Thymus (tissue), 14 donors: ENCODE data around the gene MAZ. TPM values are rescaled to one million over a fixed set of nuclear protein-coding genes. Genes with fewer than 3 reads are reported as not detected.
A peak's percentile ranks its signal among the peaks of the same experiment; 100 is the strongest.
"Not testable (repeated sequence)": the region's sequence is repeated elsewhere in the genome, so short reads cannot be mapped to it uniquely, and the experiment has no call there.

ENCODE experiments used
- DNase-seq, 9 donors: peaks; one replicate each; pipeline ENCODE4 v3.0.0-alpha.2; 2013; ENCODE audit warnings: low spot score in 9 of 9, low read depth in 6 of 9, missing footprints in 1 of 9
- H3K27ac ChIP-seq, 2 donors: one replicate each; pipeline ENCODE4 v1.5.1; 2013; ENCODE audit warnings: control low read depth in 1 of 2, low read depth in 1 of 2, low read length in 1 of 2, mild to moderate bottlenecking in 1 of 2, moderate library complexity in 1 of 2
- H3K27me3 ChIP-seq, 2 donors: one replicate each; pipeline ENCODE4 v1.5.1; 2013; ENCODE audit warnings: low read length in 1 of 2; ENCODE audit not compliant: control insufficient read depth in 2 of 2, insufficient read depth in 1 of 2
- H3K36me3 ChIP-seq, 2 donors: one replicate each; pipeline ENCODE4 v1.5.1; 2013; ENCODE audit warnings: low read length in 1 of 2, mild to moderate bottlenecking in 1 of 2, moderate library complexity in 1 of 2; ENCODE audit not compliant: control insufficient read depth in 2 of 2, insufficient read depth in 2 of 2
- H3K4me1 ChIP-seq, 2 donors: one replicate each; pipeline ENCODE4 v1.5.1; 2013; ENCODE audit warnings: low read length in 2 of 2; ENCODE audit not compliant: control insufficient read depth in 2 of 2, insufficient read depth in 2 of 2
- H3K4me3 ChIP-seq, 2 donors: one replicate each; pipeline ENCODE4 v1.5.1; 2013; ENCODE audit warnings: low read length in 2 of 2, control low read depth in 1 of 2, mild to moderate bottlenecking in 1 of 2
- H3K9me3 ChIP-seq, 2 donors: one replicate each; pipeline ENCODE4 v1.5.1; 2013; ENCODE audit warnings: low read length in 1 of 2, mild to moderate bottlenecking in 1 of 2; ENCODE audit not compliant: control insufficient read depth in 2 of 2, insufficient read depth in 1 of 2
- WGBS: extraction: QIAGEN DNeasy Blood & Tissue Kit; methylation state at CpG from one replicate; pipeline ENCODE4 v1.1.7; 2013; 5-methylcytosine and 5-hydroxymethylcytosine counted together
- long read RNA-seq, 10 donors: transcript quantifications; one replicate each; lab custom pipeline, GENCODE V29; 2026
- polyA plus RNA-seq: library from polyadenylated mRNA; stranded (reverse); fragments of 200-250 nt; gene quantifications from one replicate; pipeline ENCODE4 v1.2.3, GENCODE V29; 2013
- total RNA-seq: library from RNA; stranded (reverse); fragments of 120-200 nt; gene quantifications from one replicate; pipeline ENCODE4 v1.2.4, GENCODE V29; 2013
- donor health status: healthy.

Gene MAZ
- total RNA-seq, result 192 TPM
- polyA plus RNA-seq, result 178 TPM
- long read RNA-seq, donor 1, transcript MAZ-202 (5 exons, 2,532 nt), result major isoform, 5 of 6 reads
- long read RNA-seq, donor 1, partial matches to known transcripts, result 0 of 6 reads
- long read RNA-seq, donor 1, other reads (novel, unspliced or antisense), result 0 of 6 reads
- long read RNA-seq, donor 2, result 0 reads
- long read RNA-seq, donor 3, transcript MAZ-201 (6 exons, 2,698 nt), result minor isoform, 17 of 73 reads
- long read RNA-seq, donor 3, transcript MAZ-202 (5 exons, 2,532 nt), result major isoform, 32 of 73 reads
- long read RNA-seq, donor 3, partial matches to known transcripts, result 18 of 73 reads
- long read RNA-seq, donor 3, other reads (novel, unspliced or antisense), result 0 of 73 reads
- long read RNA-seq, donor 4, transcript MAZ-201 (6 exons, 2,698 nt), result minor isoform, 14 of 51 reads
- long read RNA-seq, donor 4, transcript MAZ-202 (5 exons, 2,532 nt), result major isoform, 20 of 51 reads
- long read RNA-seq, donor 4, partial matches to known transcripts, result 13 of 51 reads
- long read RNA-seq, donor 4, other reads (novel, unspliced or antisense), result 0 of 51 reads
- long read RNA-seq, donor 5, transcript MAZ-201 (6 exons, 2,698 nt), result minor isoform, 12 of 278 reads
- long read RNA-seq, donor 5, transcript MAZ-214 (3 exons, 1,464 nt), result minor isoform, 8 of 278 reads
- long read RNA-seq, donor 5, transcript MAZ-202 (5 exons, 2,532 nt), result major isoform, 37 of 278 reads
- long read RNA-seq, donor 5, partial matches to known transcripts, result 216 of 278 reads
- long read RNA-seq, donor 5, other reads (novel, unspliced or antisense), result 0 of 278 reads
- long read RNA-seq, donor 6, transcript MAZ-202 (5 exons, 2,532 nt), result major isoform, 28 of 58 reads
- long read RNA-seq, donor 6, transcript MAZ-201 (6 exons, 2,698 nt), result minor isoform, 18 of 58 reads
- long read RNA-seq, donor 6, partial matches to known transcripts, result 7 of 58 reads
- long read RNA-seq, donor 6, other reads (novel, unspliced or antisense), result 0 of 58 reads
- long read RNA-seq, donor 7, transcript MAZ-201 (6 exons, 2,698 nt), result major isoform, 5 of 142 reads
- long read RNA-seq, donor 7, partial matches to known transcripts, result 132 of 142 reads
- long read RNA-seq, donor 7, other reads (novel, unspliced or antisense), result 0 of 142 reads
- long read RNA-seq, donor 8, transcript MAZ-201 (6 exons, 2,698 nt), result minor isoform, 11 of 45 reads
- long read RNA-seq, donor 8, transcript MAZ-202 (5 exons, 2,532 nt), result major isoform, 23 of 45 reads
- long read RNA-seq, donor 8, partial matches to known transcripts, result 9 of 45 reads
- long read RNA-seq, donor 8, other reads (novel, unspliced or antisense), result 0 of 45 reads
- long read RNA-seq, donor 9, transcript MAZ-201 (6 exons, 2,698 nt), result minor isoform, 8 of 44 reads
- long read RNA-seq, donor 9, transcript MAZ-202 (5 exons, 2,532 nt), result major isoform, 18 of 44 reads
- long read RNA-seq, donor 9, partial matches to known transcripts, result 9 of 44 reads
- long read RNA-seq, donor 9, other reads (novel, unspliced or antisense), result 0 of 44 reads
- long read RNA-seq, donor 10, transcript MAZ-201 (6 exons, 2,698 nt), result minor isoform, 7 of 35 reads
- long read RNA-seq, donor 10, transcript MAZ-202 (5 exons, 2,532 nt), result major isoform, 15 of 35 reads
- long read RNA-seq, donor 10, partial matches to known transcripts, result 10 of 35 reads
- long read RNA-seq, donor 10, other reads (novel, unspliced or antisense), result 0 of 35 reads

DNA sequence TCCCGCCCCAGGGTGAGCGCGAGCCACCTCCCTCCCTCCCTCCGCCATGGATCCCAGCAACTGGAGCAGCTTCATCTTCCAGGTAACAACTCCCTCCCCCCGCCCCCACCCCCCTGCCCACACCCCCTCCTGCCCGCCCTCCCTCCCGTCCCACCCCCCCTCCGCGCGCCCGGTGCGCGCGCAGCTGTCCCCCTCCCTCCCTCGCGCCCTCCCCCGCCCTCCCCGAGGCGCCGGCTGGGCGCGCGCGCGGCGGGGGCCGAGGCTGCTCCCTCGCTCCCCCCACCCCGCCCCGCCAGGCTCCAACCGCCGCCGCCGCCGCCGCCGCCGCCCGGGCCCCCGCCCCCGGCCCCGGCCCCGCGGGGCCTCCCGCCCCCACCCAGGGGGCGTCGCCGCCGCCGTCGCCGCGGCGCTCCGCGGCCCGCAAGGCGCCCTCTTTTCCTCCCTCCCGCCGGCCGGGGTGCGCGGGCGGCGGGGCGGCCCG lies at the start of gene MAZ:
TSS of gene MAZ (plus strand) at position 431 of the 481 bp plus-strand sequence. CDS start 173 bp downstream, outside the sequence.
- Histone ChIP-seq H3K9me3 (no peaks in the 10 kb centered on the region), H3K36me3 (peaks cover 37 to 75% of the 10 kb centered on the region in 2 donors), H3K4me1 (peaks cover 30 to 55% of the 10 kb centered on the region in 2 donors), H3K4me3 (peak within 1 kb of the TSS; percentile 80 to 86), H3K27ac (peak within 1 kb of the TSS; percentile 98), H3K27me3 (peaks cover 0 to 11% of the 10 kb centered on the region in 2 donors)
- 3% methylated on average over 65 of the region's 67 CpGs for WGBS
- peak in 3 of 9 donors; percentile 68 to 86 (median 82) for DNase-seq

GRCh38 chr16:29756654-29757053 lies 49.7 kb upstream of the MAZ start:
- peak in 5 of 9 donors; percentile 22 to 70 (median 42) for DNase-seq

DNA sequence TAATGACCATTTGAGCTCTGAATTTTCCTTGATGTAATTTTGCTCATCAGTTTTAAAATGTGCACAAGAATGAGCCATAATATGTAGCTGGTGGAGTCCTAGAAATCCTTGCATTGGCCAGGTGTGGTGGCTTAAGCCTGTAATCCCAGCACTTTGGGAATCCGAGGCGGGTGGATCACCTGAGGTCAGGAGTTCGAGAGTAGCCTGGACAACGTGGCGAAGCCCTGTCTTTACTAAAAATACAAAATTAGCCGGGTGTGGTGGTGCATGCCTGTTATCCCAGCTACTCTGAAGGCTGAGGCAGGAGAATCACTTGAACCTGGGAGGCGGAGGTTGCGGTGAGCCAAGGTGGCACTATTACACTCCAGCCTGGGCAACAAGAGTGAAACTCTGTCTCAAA lies 49.2 kb upstream of the MAZ start:
- Histone ChIP-seq H3K4me1 (peaks cover 3 to 22% of the 10 kb centered on the region in 2 donors), H3K27ac (peak overlapping the region; percentile 13 to 69)
- not testable (repeated sequence) for H3K4me3 ChIP-seq, H3K36me3 ChIP-seq, H3K9me3 ChIP-seq, DNase-seq, H3K27me3 ChIP-seq
- WGBS, result 98% methylated on average over 8 of the region's 8 CpGs

More at GRCh38 chr16:29756654-29757053, 49.7 kb upstream of the MAZ start:
- Histone ChIP-seq H3K9me3 (peaks cover 0 to 5% of the 10 kb centered on the region in 2 donors), H3K36me3 (no peaks in the 10 kb centered on the region), H3K27me3 (no peaks in the 10 kb centered on the region), H3K4me3 (no peak overlapping the region), H3K4me1 (peaks cover 3 to 22% of the 10 kb centered on the region in 2 donors), H3K27ac (peak overlapping the region in 1 of 2 donors; percentile 69)
- 30% methylated on average over 1 of the region's 1 CpG for WGBS

DNA sequence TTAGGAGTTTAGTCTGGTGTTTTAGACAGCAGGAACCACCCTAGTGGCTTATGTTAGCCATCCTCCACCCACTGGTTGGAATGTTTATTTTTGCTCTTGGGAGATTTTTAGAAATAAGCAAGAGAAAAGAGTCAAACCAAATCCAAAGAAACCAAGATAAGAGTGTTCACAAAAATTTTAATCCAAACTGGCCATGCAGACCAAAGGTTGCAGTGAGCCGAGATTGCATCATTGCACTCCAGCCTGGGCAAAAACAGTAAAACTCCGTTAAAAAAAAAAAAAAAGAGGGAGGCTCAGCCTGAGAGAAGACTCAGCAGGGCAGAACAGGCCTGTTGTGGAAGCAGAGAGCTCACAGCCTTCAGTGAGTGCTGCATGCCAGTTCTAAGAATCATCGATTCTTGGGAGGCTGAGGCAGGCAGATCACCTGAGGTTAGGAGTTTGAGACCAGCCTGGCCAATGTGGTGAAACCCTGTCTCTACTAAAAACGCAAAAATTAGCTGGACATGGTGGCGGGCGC lies 48.3 kb upstream of the MAZ start:
- peaks cover 0 to 5% of the 10 kb centered on the region in 2 donors for H3K9me3 ChIP-seq
- 94% methylated on average over 6 of the region's 6 CpGs for WGBS
- H3K4me3 ChIP-seq, result no peak overlapping the region
- peaks cover 3 to 22% of the 10 kb centered on the region in 2 donors for H3K4me1 ChIP-seq
- no peak for DNase-seq
- H3K36me3 ChIP-seq, result no peaks in the 10 kb centered on the region
- H3K27ac ChIP-seq, result no peak overlapping the region
- no peaks in the 10 kb centered on the region for H3K27me3 ChIP-seq

DNA sequence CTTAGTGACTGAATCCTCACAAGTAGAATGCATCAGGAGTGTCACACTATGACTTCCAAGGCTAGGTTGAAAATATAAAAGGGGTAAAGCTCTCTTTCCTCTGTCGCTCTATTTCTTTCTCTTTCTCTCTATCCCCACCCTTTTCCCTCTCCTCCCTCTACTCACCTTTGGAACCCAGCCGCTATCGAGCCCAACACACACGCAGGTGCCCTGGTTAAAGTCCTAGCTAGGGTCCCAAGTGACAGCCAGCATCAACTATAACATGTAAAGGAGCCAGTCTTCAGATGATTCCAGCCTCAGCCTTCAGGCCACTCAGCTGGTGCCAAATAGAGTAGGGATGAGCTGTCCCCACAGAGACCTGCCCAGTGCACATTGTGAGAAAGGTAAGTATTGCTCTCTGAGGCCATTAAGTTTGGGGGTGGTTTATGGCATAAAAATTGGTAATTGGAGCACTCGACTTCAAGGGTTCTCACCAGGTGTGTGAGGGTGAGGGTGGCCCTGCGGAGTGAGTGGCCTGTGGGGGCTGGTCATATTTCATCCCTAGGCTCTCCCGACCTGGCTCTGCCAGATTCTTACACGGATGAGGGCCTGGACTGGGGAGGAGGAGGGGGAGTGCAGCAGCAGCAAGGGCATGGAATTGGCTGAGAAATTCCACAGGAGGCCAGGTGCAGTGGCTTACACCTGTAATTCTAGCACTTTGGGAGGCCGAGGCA lies 45.6 kb upstream of the MAZ start:
- no peak overlapping the region for H3K4me3 ChIP-seq
- 95% methylated on average over 9 of the region's 9 CpGs for WGBS
- H3K9me3 ChIP-seq, result no peaks in the 10 kb centered on the region
- H3K4me1 ChIP-seq, result peaks cover 3 to 20% of the 10 kb centered on the region in 2 donors
- DNase-seq, result no peak
- H3K27me3 ChIP-seq, result no peaks in the 10 kb centered on the region
- H3K27ac ChIP-seq, result no peak overlapping the region
- H3K36me3 ChIP-seq, result no peaks in the 10 kb centered on the region

GRCh38 chr16:29761280-29761651 lies 45.1 kb upstream of the MAZ start:
- 96% methylated on average over 8 of the region's 8 CpGs for WGBS
- H3K27ac ChIP-seq, result not testable (repeated sequence)
- H3K4me1 ChIP-seq, result peaks cover 3 to 15% of the 10 kb centered on the region in 2 donors

GRCh38 chr16:29761882-29762281 lies 44.4 kb upstream of the MAZ start:
- H3K36me3 ChIP-seq, result no peaks in the 10 kb centered on the region
- no peaks in the 10 kb centered on the region for H3K9me3 ChIP-seq
- H3K4me1 ChIP-seq, result peaks cover 0 to 10% of the 10 kb centered on the region in 2 donors
- H3K4me3 ChIP-seq, result no peak overlapping the region
- H3K27ac ChIP-seq, result no peak overlapping the region
- DNase-seq, result no peak
- WGBS, result 86% methylated on average over 6 of the region's 6 CpGs
- no peaks in the 10 kb centered on the region for H3K27me3 ChIP-seq

More at GRCh38 chr16:29761280-29761651, 45.1 kb upstream of the MAZ start:
- H3K27me3 ChIP-seq, H3K36me3 ChIP-seq, DNase-seq, H3K4me3 ChIP-seq, H3K9me3 ChIP-seq: not testable (repeated sequence)
